Liver (tissue), 3 donors: ENCODE data around the gene ATAD3C.

Experiments
- CTCF ChIP-seq: fragments of 150-350 bp; IDR thresholded peaks from 2 replicates; pipeline ENCODE4 v1.5.1; 2017; ENCODE audit warnings: improper control_type of control experiment, low read depth, low read length; ENCODE audit not compliant: missing input control
- TAF1 ChIP-seq: conservative IDR thresholded peaks from 2 replicates; pipeline ENCODE4 v1.6.1; 2016; ENCODE audit warnings: antibody characterized with exemption, mild to moderate bottlenecking
- TF ChIP-seq, protein P1 (sequence below): IDR thresholded peaks from 2 replicates; pipeline ENCODE4 v1.6.1; 2016; ENCODE audit warnings: antibody characterized with exemption
- donor health status: healthy.
- donor health status: healthy.

DNA sequence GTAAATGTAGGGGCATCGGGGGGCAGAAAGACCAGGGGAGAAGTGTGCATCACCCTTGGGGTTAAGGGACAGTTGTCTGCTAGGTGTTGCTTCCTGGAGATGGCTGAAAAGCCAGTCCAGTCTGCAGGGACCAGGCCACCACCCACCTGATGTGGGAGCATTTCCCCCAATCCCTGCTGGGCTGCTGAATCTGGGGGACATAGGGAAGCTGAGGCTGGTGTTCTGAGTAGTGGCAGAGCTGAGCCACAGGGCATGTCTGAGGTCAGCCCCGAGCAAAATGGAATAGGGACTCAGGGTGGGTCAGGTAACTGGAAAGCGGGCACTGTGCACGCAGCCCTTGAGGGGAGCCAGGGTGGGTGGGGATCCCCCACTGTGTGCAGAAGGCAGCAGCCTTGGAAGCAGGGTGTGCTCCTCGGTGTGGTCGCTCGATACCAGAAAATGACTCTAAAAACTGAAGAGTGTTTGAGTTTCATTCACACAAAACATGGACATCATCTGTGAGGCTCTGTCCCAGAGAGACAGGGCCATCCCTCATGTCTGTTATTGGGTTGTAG lies 48.0 kb upstream of the ATAD3C start:
- TF ChIP-seq CTCF, result no peak
- TF ChIP-seq, protein P1, sequence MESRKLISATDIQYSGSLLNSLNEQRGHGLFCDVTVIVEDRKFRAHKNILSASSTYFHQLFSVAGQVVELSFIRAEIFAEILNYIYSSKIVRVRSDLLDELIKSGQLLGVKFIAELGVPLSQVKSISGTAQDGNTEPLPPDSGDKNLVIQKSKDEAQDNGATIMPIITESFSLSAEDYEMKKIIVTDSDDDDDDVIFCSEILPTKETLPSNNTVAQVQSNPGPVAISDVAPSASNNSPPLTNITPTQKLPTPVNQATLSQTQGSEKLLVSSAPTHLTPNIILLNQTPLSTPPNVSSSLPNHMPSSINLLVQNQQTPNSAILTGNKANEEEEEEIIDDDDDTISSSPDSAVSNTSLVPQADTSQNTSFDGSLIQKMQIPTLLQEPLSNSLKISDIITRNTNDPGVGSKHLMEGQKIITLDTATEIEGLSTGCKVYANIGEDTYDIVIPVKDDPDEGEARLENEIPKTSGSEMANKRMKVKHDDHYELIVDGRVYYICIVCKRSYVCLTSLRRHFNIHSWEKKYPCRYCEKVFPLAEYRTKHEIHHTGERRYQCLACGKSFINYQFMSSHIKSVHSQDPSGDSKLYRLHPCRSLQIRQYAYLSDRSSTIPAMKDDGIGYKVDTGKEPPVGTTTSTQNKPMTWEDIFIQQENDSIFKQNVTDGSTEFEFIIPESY, result no peak
- TF ChIP-seq TAF1, result no peak
